Measurements from ENCODE around the gene MAGI1. TPM values are rescaled to one million over a fixed set of nuclear protein-coding genes. Genes with fewer than 3 reads are reported as not detected.

MAGI1 gene
- total RNA-seq, 1 donor from 2014 or later: 5.0 TPM

DNA sequence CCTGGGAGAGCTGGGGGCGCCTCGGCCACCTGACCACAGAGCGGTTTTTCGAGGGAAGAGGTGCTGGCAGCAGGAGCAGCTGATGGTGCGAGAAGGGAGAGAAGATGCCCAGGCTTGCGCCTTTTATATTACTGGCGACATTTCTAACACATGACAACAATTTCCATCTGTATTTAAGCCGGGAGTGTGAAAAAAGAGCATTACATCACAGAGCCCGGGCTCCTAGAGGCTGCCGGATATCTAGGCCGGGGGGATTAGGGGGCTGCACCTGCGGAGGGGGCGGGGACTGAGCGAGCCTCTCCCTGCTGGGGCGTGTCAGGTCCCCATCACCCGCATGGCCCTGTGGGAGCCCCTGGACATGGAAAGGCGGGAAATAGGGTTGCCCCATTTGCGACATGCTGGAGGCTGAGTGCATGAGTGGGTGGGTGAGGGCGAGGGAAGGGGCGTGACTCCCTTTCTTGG is 440.7 kb downstream of the MAGI1 start:
- DNase-seq (ENCODE audit: low read depth): no peak
- no peaks in the 10 kb centered on the region for H3K36me3 ChIP-seq (ENCODE audit: control insufficient read depth, insufficient read depth, low read length)
- TF ChIP-seq, protein P1, sequence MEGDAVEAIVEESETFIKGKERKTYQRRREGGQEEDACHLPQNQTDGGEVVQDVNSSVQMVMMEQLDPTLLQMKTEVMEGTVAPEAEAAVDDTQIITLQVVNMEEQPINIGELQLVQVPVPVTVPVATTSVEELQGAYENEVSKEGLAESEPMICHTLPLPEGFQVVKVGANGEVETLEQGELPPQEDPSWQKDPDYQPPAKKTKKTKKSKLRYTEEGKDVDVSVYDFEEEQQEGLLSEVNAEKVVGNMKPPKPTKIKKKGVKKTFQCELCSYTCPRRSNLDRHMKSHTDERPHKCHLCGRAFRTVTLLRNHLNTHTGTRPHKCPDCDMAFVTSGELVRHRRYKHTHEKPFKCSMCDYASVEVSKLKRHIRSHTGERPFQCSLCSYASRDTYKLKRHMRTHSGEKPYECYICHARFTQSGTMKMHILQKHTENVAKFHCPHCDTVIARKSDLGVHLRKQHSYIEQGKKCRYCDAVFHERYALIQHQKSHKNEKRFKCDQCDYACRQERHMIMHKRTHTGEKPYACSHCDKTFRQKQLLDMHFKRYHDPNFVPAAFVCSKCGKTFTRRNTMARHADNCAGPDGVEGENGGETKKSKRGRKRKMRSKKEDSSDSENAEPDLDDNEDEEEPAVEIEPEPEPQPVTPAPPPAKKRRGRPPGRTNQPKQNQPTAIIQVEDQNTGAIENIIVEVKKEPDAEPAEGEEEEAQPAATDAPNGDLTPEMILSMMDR (IDR thresholded peaks at IDR 0.05; ENCODE audit: insufficient read depth, low read length, severe bottlenecking): no peak
- H3K4me3 ChIP-seq (ENCODE audit: low read depth, low read length): no peak overlapping the region
- peaks cover 3% of the 10 kb centered on the region for H3K27me3 ChIP-seq (ENCODE audit: control insufficient read depth, insufficient read depth, low read length)
- no peak for FAIRE-seq

DNA sequence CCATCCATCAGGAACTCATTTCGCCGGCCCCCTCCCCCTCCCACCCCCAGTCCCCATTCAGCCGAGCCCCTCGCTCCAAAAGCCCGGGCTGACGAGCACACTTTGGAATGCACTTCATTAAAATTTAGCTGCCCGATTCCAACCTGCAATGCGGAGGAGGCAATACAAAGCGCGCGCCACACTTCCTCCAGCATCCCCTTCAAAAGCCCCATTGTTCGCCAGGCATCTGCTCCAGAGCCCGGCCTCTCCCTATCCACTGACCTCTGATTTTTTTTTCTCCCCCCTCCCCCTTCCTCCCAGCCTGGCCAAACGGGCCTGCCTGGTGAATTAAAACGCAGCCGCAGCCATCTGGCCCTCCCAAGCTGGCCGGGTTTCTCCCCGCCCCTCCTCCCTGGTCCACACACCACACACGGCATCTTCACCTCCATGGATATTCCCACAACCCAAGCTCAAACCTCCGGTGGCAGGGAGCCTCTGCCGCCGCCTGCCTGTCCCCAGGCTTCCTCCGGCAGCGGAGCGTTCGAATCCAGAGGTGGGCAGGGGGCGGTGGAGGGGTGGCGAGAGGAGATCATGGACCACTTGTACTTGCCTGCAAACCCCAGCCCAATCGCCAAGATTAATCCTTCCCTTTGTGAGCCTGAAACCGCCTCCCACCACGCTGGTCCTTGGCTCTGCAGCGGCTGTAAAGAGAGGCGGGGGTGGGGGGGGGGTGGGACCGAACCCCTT is 441.3 kb downstream of the MAGI1 start:
- Histone ChIP-seq H3K27me3 (ENCODE audit: control insufficient read depth, insufficient read depth, low read length) (peaks cover 3% of the 10 kb centered on the region), H3K36me3 (ENCODE audit: control insufficient read depth, insufficient read depth, low read length) (no peaks in the 10 kb centered on the region), H3K4me3 (ENCODE audit: low read depth, low read length) (no peak overlapping the region)
- DNase-seq (ENCODE audit: low read depth) (no peak), FAIRE-seq (no peak)
- TF ChIP-seq, protein P1 (IDR thresholded peaks at IDR 0.05; ENCODE audit: insufficient read depth, low read length, severe bottlenecking): no peak

DNA sequence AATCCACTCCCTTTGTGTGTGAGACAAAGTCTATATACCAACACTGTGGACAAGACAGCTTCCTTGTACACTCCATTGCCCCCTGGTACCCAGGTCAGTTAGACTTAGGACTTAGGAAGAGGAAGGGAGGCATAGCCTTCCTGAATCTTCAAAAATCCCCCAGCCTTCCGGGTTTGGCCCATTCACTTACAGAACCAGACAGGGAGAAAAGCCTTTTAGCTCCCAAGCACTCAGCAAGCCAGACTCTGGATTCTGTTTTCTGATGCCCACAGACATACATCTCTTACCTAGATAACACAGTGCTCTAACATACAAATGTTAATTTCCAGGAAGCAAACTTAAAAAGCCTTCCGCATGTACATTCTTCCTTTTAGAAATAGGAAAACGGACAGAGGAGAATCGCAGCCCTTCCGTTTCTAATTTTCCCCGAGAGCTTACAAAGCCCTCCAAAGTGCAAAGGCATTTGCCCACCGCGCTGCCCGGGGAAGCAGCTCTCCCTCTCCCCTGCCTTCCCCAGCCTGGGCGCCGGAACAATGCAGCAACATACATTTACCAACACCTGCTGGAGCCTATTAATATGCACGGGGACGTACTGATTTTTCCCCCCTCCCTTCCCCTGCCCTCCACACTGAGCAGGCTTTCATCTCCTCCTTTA is 442.0 kb downstream of the MAGI1 start:
- no peak for DNase-seq (ENCODE audit: low read depth)
- no peak for FAIRE-seq
- no peaks in the 10 kb centered on the region for H3K36me3 ChIP-seq (ENCODE audit: control insufficient read depth, insufficient read depth, low read length)
- H3K4me3 ChIP-seq (ENCODE audit: low read depth, low read length): no peak overlapping the region
- TF ChIP-seq, protein P1 (IDR thresholded peaks at IDR 0.05; ENCODE audit: insufficient read depth, low read length, severe bottlenecking): no peak
- H3K27me3 ChIP-seq (ENCODE audit: control insufficient read depth, insufficient read depth, low read length): peaks cover 3% of the 10 kb centered on the region

DNA sequence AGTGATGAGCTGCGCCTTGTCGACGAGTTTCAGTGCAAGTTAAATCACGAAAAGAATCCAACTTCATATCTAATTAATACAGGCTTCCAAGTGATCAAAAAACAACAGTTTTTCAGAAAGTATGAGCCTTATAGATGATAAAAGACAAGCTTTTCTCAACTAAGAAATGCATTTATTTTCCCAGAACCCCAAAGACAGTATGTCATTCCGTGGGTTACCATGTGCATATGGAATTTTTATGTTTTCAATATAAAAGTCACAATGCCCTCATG is 442.8 kb downstream of the MAGI1 start:
- no peak for DNase-seq (ENCODE audit: low read depth)
- no peak for FAIRE-seq
- Histone ChIP-seq H3K36me3 (ENCODE audit: control insufficient read depth, insufficient read depth, low read length) (no peaks in the 10 kb centered on the region), H3K4me3 (ENCODE audit: low read depth, low read length) (no peak overlapping the region), H3K27me3 (ENCODE audit: control insufficient read depth, insufficient read depth, low read length) (peaks cover 3% of the 10 kb centered on the region)
- TF ChIP-seq, protein P1 (IDR thresholded peaks at IDR 0.05; ENCODE audit: insufficient read depth, low read length, severe bottlenecking): no peak

DNA sequence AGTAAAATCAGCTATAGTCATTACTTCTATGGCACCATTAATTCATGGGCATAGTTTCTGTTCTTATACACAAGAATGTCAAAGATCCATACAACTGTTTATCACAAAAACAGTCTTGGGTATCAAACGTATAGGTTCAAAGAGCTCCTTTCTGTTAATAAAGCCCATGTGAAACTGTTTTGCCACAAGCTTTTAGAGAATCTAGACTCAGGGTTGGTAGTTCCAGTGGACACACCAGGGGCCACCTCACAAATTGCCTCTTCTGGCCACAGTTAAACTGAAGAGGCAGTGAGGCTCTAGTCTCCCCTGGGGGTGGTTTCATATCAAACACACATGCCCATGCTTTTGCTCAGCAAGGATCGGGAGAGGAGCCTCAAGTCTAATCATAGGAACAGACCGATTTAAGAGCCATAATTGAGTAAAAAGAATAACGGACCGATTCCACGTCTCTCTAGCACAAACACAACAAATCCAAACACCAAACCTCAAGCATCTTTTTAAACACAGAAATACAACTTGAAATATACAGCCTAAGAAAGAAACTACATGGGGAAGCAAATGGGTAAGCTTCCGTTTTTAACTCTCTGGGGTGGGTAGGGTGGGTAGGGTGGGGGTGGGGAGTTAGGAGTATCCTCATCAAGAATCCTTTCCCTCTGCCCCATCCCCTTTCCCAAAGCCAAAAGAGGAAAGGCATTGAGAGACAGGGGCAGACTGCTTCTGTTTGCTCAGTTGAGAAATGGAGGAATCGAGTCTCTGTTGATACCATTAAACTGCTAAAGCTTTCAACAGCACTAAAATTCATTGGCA is 443.3 kb downstream of the MAGI1 start:
- Histone ChIP-seq H3K27me3 (ENCODE audit: control insufficient read depth, insufficient read depth, low read length) (peaks cover 3% of the 10 kb centered on the region), H3K4me3 (ENCODE audit: low read depth, low read length) (no peak overlapping the region), H3K36me3 (ENCODE audit: control insufficient read depth, insufficient read depth, low read length) (no peaks in the 10 kb centered on the region)
- DNase-seq (ENCODE audit: low read depth) (no peak), FAIRE-seq (no peak)
- TF ChIP-seq, protein P1 (IDR thresholded peaks at IDR 0.05; ENCODE audit: insufficient read depth, low read length, severe bottlenecking): no peak

Measured in bronchial epithelial cell (primary cell).